Smooth muscle cell (in vitro differentiated cells): Measurements from ENCODE around the gene PKP3. TPM values are rescaled to one million over a fixed set of nuclear protein-coding genes. Genes with fewer than 3 reads are reported as not detected.

Experiments used
- DNase-seq: peaks from one replicate; lab custom pipeline; 2025; ENCODE audit not compliant: unreplicated experiment; lab: John Stamatoyannopoulos, UW
- H2AFZ ChIP-seq: fragments of 200-600 bp; sonication (generic); 2 replicates; pipeline ENCODE4 v1.6.0; 2016; ENCODE audit warnings: antibody characterized with exemption, low read depth, mild to moderate bottlenecking
- H3F3A ChIP-seq: fragments of 200-600 bp; sonication (generic); 2 replicates; pipeline ENCODE4 v1.6.0; 2017; ENCODE audit warnings: antibody characterized with exemption, low read depth
- H3K27ac ChIP-seq: fragments of 200-600 bp; sonication (generic); 2 replicates; pipeline ENCODE4 v1.5.1; 2016; ENCODE audit warnings: low read depth, mild to moderate bottlenecking
- H3K27me3 ChIP-seq: fragments of 200-600 bp; sonication (generic); 2 replicates; pipeline ENCODE4 v1.6.1; 2016; ENCODE audit warnings: low read depth, mild to moderate bottlenecking
- H3K36me3 ChIP-seq: fragments of 200-600 bp; sonication (generic); 2 replicates; pipeline ENCODE4 v1.5.1; 2016; ENCODE audit warnings: low read depth
- H3K4me1 ChIP-seq: fragments of 200-600 bp; sonication (generic); 2 replicates; pipeline ENCODE4 v1.5.1; 2016; ENCODE audit warnings: low read depth
- H3K4me2 ChIP-seq: fragments of 200-600 bp; sonication (generic); 2 replicates; pipeline ENCODE4 v1.6.0; 2016; ENCODE audit warnings: mild to moderate bottlenecking
- H3K4me3 ChIP-seq: fragments of 200-600 bp; sonication (generic); 2 replicates; pipeline ENCODE4 v1.5.1; 2016; ENCODE audit warnings: mild to moderate bottlenecking
- H3K79me2 ChIP-seq: fragments of 200-600 bp; sonication (generic); 2 replicates; pipeline ENCODE4 v1.6.0; 2016; ENCODE audit warnings: low read depth, mild to moderate bottlenecking
- H3K9ac ChIP-seq: fragments of 200-600 bp; sonication (generic); 2 replicates; pipeline ENCODE4 v1.6.0; 2016; ENCODE audit warnings: low read depth
- H3K9me3 ChIP-seq: fragments of 200-600 bp; sonication (generic); replicated peaks from 2 replicates; pipeline ENCODE4 v1.5.1; 2016; ENCODE audit warnings: low read depth
- H4K20me1 ChIP-seq: fragments of 200-600 bp; sonication (generic); 2 replicates; pipeline ENCODE4 v1.6.0; 2016; ENCODE audit warnings: low read depth
- WGBS: methylation state at CpG from one replicate; pipeline ENCODE4 v1.1.7; 2016; ENCODE audit warnings: low lambda C conversion rate; 5-methylcytosine and 5-hydroxymethylcytosine counted together
- polyA plus RNA-seq: library from polyadenylated mRNA; unstranded; fragments of >200 nt; fragmentation: Nextera tagmentation; extraction: Ambion mirVana; gene quantifications from 2 replicates; pipeline ENCODE4 v1.2.1, GENCODE V29; 2016
- total RNA-seq: library from RNA; depleted of rRNA; stranded (reverse); fragments of >200 nt; gene quantifications from 2 replicates; pipeline ENCODE4 v1.2.3, GENCODE V29; 2014
- TF ChIP-seq, protein P1 (sequence below): fragments of 200-600 bp; sonication (generic); IDR thresholded peaks from 2 replicates; pipeline ENCODE4 v1.5.1; 2017; ENCODE audit warnings: borderline replicate concordance, mild to moderate bottlenecking, antibody characterized with exemption; ENCODE audit not compliant: insufficient read depth, poor library complexity, severe bottlenecking

PKP3 gene
- total and polyA plus RNA-seq, 2 experiments from 2014 or later, result 24.6 to 61.2 TPM

DNA sequence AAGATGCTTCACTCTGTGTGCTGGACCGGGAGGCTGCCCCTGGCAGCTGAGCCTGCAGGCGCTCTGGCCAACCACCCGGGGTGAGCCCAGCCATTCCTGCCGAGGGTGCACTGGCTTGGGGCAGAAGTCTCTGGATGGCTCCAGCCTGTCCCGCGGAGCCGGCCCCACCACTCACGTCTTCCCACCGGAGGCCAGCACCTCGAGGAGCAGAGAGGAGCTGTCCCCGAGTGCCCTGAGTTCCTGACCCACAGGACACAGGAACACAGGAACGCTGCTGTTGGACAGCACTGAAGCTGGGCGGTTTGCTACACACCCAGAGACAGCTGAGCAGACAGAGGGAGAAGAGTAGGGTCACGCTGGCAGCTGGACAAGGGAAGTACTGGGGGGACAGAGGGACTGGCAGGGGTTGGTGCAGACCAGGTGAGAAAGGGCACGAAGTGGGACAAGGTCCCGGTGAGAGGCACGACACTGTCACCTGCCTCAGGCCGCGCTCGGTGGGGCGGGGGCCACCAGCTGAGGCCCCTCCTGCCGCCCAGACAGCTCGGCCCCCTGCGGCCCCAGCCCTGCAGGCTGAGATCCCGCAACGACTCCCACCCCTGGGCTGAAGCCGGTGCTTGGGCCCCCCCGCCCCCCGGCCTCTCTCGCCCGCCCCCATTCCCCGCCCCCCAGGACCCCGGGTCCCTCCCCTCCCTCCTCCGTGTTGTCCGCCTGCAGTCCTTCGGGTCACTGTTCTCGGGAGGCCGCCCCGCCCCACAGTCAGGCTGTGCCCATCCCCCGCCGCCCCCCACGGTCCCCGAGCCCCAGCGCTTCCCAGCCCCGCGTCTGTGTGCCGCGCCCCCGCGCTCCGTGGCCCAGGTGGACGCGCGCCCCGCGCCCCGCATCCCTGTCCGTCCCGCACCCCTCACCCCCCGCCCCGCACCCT is 25.3 kb upstream of the PKP3 start:
- no peak overlapping the region for H3K9ac ChIP-seq
- H3K4me3 ChIP-seq, result peak overlapping the region; percentile 45
- H3K36me3 ChIP-seq, result no peaks in the 10 kb centered on the region
- H3K27me3 ChIP-seq, result no peaks in the 10 kb centered on the region
- WGBS, result 19% methylated on average over 15 of the region's 61 CpGs
- no peaks in the 10 kb centered on the region for H3K9me3 ChIP-seq
- H4K20me1 ChIP-seq, result peaks cover 21% of the 10 kb centered on the region
- peak overlapping the region; percentile 71 for H2AFZ ChIP-seq
- no peaks in the 10 kb centered on the region for H3F3A ChIP-seq
- no peak overlapping the region for H3K27ac ChIP-seq
- TF ChIP-seq, protein P1, sequence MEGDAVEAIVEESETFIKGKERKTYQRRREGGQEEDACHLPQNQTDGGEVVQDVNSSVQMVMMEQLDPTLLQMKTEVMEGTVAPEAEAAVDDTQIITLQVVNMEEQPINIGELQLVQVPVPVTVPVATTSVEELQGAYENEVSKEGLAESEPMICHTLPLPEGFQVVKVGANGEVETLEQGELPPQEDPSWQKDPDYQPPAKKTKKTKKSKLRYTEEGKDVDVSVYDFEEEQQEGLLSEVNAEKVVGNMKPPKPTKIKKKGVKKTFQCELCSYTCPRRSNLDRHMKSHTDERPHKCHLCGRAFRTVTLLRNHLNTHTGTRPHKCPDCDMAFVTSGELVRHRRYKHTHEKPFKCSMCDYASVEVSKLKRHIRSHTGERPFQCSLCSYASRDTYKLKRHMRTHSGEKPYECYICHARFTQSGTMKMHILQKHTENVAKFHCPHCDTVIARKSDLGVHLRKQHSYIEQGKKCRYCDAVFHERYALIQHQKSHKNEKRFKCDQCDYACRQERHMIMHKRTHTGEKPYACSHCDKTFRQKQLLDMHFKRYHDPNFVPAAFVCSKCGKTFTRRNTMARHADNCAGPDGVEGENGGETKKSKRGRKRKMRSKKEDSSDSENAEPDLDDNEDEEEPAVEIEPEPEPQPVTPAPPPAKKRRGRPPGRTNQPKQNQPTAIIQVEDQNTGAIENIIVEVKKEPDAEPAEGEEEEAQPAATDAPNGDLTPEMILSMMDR, result no peak
- peaks cover 7% of the 10 kb centered on the region for H3K4me1 ChIP-seq
- DNase-seq, result no peak
- peak overlapping the region; percentile 88 for H3K4me2 ChIP-seq
- H3K79me2 ChIP-seq, result no peaks in the 10 kb centered on the region

DNA sequence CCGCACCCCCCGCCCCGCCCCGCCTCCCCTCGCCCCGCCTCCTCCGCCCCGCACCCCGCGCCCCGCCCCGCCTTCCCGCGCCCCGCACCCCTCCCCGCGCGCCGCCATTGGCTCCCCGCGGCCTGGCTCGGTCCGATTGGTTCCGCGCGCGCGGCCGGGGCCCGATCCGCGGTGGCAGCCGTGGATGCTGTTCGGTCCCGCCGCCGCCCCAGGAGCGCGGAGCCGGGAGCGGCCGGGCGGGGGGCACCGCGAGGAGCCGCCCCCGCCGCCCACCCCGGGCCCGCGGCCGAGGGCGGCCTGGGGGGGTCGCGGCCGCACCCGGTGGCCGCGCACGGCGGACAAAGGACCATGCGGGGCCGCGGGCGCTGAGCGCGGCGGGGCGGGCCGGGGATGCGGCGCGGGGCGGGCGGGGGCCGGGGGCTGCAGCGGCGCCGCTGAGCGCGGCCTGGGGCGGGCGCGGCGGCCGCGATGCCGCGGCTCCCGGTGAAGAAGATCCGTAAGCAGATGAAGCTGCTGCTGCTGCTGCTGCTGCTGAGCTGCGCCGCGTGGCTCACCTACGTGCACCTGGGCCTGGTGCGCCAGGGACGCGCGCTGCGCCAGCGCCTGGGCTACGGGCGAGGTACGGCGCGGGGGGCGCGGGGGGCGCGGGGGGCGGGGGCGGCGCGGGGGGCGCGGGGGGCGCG is 24.5 kb upstream of the PKP3 start, which contains the start of gene B4GALNT4:
TSS of gene B4GALNT4 (plus strand) at position 164 of the 683 bp plus-strand sequence. CDS start at position 469, 305 bp downstream.
- peak within 1 kb of the TSS; percentile 39 for H3K9ac ChIP-seq

DNA sequence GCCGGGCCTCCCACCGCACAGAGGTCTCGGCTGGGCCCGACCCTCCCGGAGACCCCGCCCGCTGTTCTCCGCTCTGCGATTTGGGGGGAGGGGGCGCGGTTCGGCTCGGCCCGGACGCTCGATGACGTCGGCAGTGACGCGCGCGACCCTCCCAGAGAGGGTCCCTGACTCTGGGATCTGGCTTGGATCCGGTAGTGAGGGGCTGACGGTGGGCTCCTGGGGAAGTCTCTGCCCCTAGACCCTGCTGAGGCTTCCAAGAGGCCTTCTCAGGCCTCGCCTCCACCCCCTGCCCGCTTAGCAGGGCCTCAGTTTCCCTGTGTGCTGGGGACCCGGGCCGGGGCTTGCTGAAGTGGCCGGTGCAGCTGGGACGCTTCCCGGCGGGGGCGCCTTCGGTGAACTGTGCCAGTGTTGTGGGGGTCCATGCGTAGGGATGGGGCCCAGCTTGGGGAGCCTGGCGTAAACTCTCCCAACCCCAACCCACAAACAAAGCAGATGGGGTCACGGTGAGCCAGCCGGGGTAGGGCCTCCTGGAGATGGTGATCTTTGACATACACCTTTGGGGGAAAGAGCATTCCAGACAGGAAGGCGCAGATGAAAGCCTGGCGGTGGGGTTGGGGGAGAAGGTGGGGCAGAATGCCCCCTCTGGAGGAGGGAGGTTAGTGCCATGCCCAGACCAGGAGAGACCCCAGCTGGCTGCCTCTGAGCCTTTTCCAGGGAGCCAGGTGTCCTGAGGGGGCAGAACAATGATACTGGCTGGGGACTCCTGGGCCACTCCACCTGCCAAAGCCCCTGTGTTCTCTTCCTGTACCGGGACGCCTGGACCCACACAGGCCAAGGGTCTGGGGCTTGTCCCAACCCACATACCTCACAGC is 23.7 kb upstream of the PKP3 start:
- Histone ChIP-seq H3F3A (no peaks in the 10 kb centered on the region), H3K27ac (no peak overlapping the region), H3K4me1 (peaks cover 7% of the 10 kb centered on the region), H3K9me3 (no peaks in the 10 kb centered on the region), H4K20me1 (peaks cover 21% of the 10 kb centered on the region), H3K4me2 (peak overlapping the region; percentile 92), H3K79me2 (no peaks in the 10 kb centered on the region), H3K4me3 (peak overlapping the region; percentile 52), H3K9ac (peak overlapping the region; percentile 39), H2AFZ (no peak overlapping the region), H3K27me3 (no peaks in the 10 kb centered on the region), H3K36me3 (no peaks in the 10 kb centered on the region)
- TF ChIP-seq, protein P1, result no peak
- DNase-seq, result no peak
- 28% methylated on average over 30 of the region's 42 CpGs for WGBS

More for the DNA sequence above, 24.5 kb upstream of the PKP3 start, which contains the start of gene B4GALNT4:
- H3K4me3 ChIP-seq, result peak within 1 kb of the TSS; percentile 52
- peaks cover 21% of the 10 kb centered on the region for H4K20me1 ChIP-seq
- no peak within 1 kb of the TSS for H3K27ac ChIP-seq
- no peaks in the 10 kb centered on the region for H3K79me2 ChIP-seq
- no peaks in the 10 kb centered on the region for H3K36me3 ChIP-seq
- no peaks in the 10 kb centered on the region for H3K27me3 ChIP-seq
- peak within 1 kb of the TSS; percentile 71 for H2AFZ ChIP-seq
- H3K4me2 ChIP-seq, result peak within 1 kb of the TSS; percentile 92
- no peaks in the 10 kb centered on the region for H3F3A ChIP-seq
- no peak for DNase-seq
- 0% methylated on average over 9 of the region's 118 CpGs for WGBS
- H3K4me1 ChIP-seq, result peaks cover 7% of the 10 kb centered on the region
- TF ChIP-seq, protein P1, result no peak
- no peaks in the 10 kb centered on the region for H3K9me3 ChIP-seq
